MM.1S (cell line): ENCODE results near the gene ZNF74.

Experiments
- CTCF ChIP-seq: fragments of 300-600 bp; sonication (generic); IDR thresholded peaks from 2 replicates; pipeline ENCODE4 v1.5.1; 2016; ENCODE audit warnings: antibody characterized with exemption, low read length, mixed read lengths
- EZH2 ChIP-seq: fragments of 300-600 bp; sonication (generic); optimal IDR thresholded peaks from 2 replicates; pipeline ENCODE3; 2017; ENCODE audit warnings: low read depth, mild to moderate bottlenecking, antibody characterized with exemption, low read length, mixed read lengths
- EZH2phosphoT487 ChIP-seq: fragments of 300-600 bp; sonication (generic); IDR thresholded peaks from 2 replicates; pipeline ENCODE4 v1.6.1; 2018; ENCODE audit warnings: antibody characterized with exemption, low read length

- TF ChIP-seq CTCF (no peak), EZH2 (no peak), EZH2phosphoT487 (no peak)
Measured at GRCh38 chr22:20423906-20424551, 30.1 kb downstream of the ZNF74 start.
